OCI-LY1 (cell line): ENCODE measurements around the gene FBXL3.

Experiments
- EZH2 ChIP-seq: fragments of 200-600 bp; sonication (generic), shearing (Covaris generic); IDR thresholded peaks from 2 replicates; pipeline ENCODE4 v1.8.0; 2017; ENCODE audit warnings: borderline replicate concordance, mixed run types, mild to moderate bottlenecking, antibody characterized with exemption, low read length, moderate library complexity, mixed read lengths
- TF ChIP-seq, protein P1 (sequence below): fragments of 200-600 bp; sonication (generic), shearing (Covaris generic); IDR thresholded peaks from 2 replicates; pipeline ENCODE4 v1.5.1; 2017; ENCODE audit warnings: mild to moderate bottlenecking, antibody characterized with exemption, low read length, moderate library complexity, mixed read lengths

DNA sequence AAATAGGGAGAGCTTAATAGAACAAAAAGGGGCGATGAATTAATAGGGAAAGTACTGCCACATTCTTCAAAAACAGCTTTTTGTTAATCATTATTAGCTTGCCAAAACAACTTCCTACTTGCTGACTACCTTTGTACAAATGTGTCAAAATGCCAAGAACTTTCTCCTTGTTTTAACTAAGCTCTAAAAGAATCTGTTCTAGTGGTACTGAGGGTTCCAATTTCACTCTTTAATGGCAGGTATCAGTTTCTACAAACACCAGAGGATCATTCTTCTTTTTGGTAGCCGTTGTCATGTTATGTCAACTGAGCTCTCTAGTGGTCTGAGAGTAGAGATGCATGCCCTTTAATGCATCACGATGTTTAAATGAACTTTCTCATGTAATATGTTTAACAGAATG lies 29.4 kb upstream of the FBXL3 start:
- no peak for TF ChIP-seq EZH2
- TF ChIP-seq, protein P1, sequence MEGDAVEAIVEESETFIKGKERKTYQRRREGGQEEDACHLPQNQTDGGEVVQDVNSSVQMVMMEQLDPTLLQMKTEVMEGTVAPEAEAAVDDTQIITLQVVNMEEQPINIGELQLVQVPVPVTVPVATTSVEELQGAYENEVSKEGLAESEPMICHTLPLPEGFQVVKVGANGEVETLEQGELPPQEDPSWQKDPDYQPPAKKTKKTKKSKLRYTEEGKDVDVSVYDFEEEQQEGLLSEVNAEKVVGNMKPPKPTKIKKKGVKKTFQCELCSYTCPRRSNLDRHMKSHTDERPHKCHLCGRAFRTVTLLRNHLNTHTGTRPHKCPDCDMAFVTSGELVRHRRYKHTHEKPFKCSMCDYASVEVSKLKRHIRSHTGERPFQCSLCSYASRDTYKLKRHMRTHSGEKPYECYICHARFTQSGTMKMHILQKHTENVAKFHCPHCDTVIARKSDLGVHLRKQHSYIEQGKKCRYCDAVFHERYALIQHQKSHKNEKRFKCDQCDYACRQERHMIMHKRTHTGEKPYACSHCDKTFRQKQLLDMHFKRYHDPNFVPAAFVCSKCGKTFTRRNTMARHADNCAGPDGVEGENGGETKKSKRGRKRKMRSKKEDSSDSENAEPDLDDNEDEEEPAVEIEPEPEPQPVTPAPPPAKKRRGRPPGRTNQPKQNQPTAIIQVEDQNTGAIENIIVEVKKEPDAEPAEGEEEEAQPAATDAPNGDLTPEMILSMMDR, result no peak; the same call in 1 of the 2 replicates
